HepG2 (cell line): Measurements from ENCODE around the gene RAMP3. TPM values are rescaled to one million over a fixed set of nuclear protein-coding genes. Genes with fewer than 3 reads are reported as not detected.

Experiments
- ATAC-seq: fragments of 200-7000 bp; cut with Tn5 transposase; 3 replicates; pipeline ENCODE4 v1.9.1; 2020; ENCODE audit warnings: mild to moderate bottlenecking, moderate library complexity
- Bru-seq: library from RNA; stranded (reverse); fragments of 400-500 nt; gene quantifications from one replicate; lab custom pipeline; 2021; lab: Mats Ljungman, UMichigan
- BruChase-seq, 2 experiments: library from RNA; stranded (reverse); fragments of 400-500 nt; gene quantifications; one replicate each; lab custom pipeline; 2021; lab: Mats Ljungman, UMichigan
- BruUV-seq: library from RNA; stranded (reverse); fragments of 400-500 nt; replicated peaks from 2 replicates; lab custom pipeline; 2021; lab: Mats Ljungman, UMichigan
- CTCF ChIA-PET: fragments of 300-600 bp; formaldehyde crosslinking; extraction: SDS; loops from one replicate; lab custom pipeline; 2021; ENCODE audit warnings: low total read pairs, inconsistent platforms, low intra/inter-chr PET ratio; lab: Yijun Ruan, JAX
- POLR2A ChIA-PET: fragments of 350-600 bp; sonication (Branson Sonifier 250); formaldehyde crosslinking; loops from one replicate; lab custom pipeline; 2020; ENCODE audit warnings: antibody characterized with exemption, inconsistent platforms; lab: Yijun Ruan, JAX
- DNase-seq: peaks from one replicate; pipeline ENCODE4 v3.0.0-alpha.2; 2015; ENCODE audit warnings: low spot score
- FAIRE-seq: peaks from 3 replicates; lab custom pipeline; 2011; peaks lifted over from hg19 to GRCh38; lab: Jason Lieb, UNC
- H2AFZ ChIP-seq: one replicate; pipeline ENCODE4 v1.6.1; 2011; ENCODE audit warnings: low read length, inconsistent platforms
- H3K27ac ChIP-seq: fragments of 300-600 bp; 3 replicates; pipeline ENCODE4 v1.8.0; 2011; ENCODE audit warnings: mixed run types, mild to moderate bottlenecking, mixed read lengths, low read length, inconsistent platforms; ENCODE audit not compliant: insufficient read depth; ENCODE audit errors: extremely low read length
- H3K27me3 ChIP-seq, 2 experiments: fragments of 200-600 bp in 1 of 2; 2 replicates in 1 of 2; 3 replicates in 1 of 2; pipeline versions ENCODE4 v1.6.0 to v1.8.0; 2011; ENCODE audit warnings: low read length in 2 of 2, mild to moderate bottlenecking in 2 of 2, moderate library complexity in 2 of 2, inconsistent platforms in 1 of 2; ENCODE audit not compliant: insufficient read depth in 2 of 2, control insufficient read depth in 1 of 2
- H3K36me3 ChIP-seq, 2 experiments: fragments of 200-600 bp in 1 of 2; replicated peaks in 1 of 2; 2 replicates in 1 of 2; 3 replicates in 1 of 2; pipeline versions ENCODE4 v1.5.1 to v1.8.0; 2011; ENCODE audit warnings: low read length in 2 of 2, inconsistent platforms in 1 of 2; ENCODE audit not compliant: insufficient read depth in 2 of 2, control insufficient read depth in 1 of 2
- H3K4me1 ChIP-seq: 2 replicates; pipeline ENCODE4 v1.5.1; 2012; ENCODE audit warnings: low read length, inconsistent platforms; ENCODE audit not compliant: insufficient read depth
- H3K4me2 ChIP-seq: 2 replicates; pipeline ENCODE4 v1.6.0; 2011; ENCODE audit warnings: low read depth, low read length, inconsistent platforms
- H3K4me3 ChIP-seq, 3 experiments: fragments of 200-600 bp in 1 of 3; sonication (generic), shearing (Covaris generic) in 1 of 3; replicated peaks in 1 of 3; 2 replicates each; pipeline ENCODE4 v1.5.1; 2011 to 2016; ENCODE audit warnings: low read length in 3 of 3, inconsistent platforms in 2 of 3, low read depth in 2 of 3, mild to moderate bottlenecking in 2 of 3, control low read depth in 1 of 3, mixed read lengths in 1 of 3; ENCODE audit not compliant: insufficient read depth in 1 of 3
- H3K79me2 ChIP-seq: one replicate; pipeline ENCODE4 v1.6.1; 2011; ENCODE audit warnings: low read length, inconsistent platforms; ENCODE audit not compliant: insufficient read depth
- H3K9ac ChIP-seq: 2 replicates; pipeline ENCODE4 v1.6.0; 2011; ENCODE audit warnings: mild to moderate bottlenecking, low read depth, low read length, inconsistent platforms; ENCODE audit not compliant: insufficient read depth
- H3K9me3 ChIP-seq: 2 replicates; pipeline ENCODE4 v1.5.1; 2012; ENCODE audit warnings: mild to moderate bottlenecking, low read length
- H4K20me1 ChIP-seq: 2 replicates; pipeline ENCODE4 v1.6.0; 2011; ENCODE audit warnings: inconsistent platforms, mild to moderate bottlenecking, low read length, moderate library complexity; ENCODE audit not compliant: insufficient read depth
- AKAP8 ChIP-seq: sonication (generic); formaldehyde crosslinking; IDR thresholded peaks from 2 replicates; pipeline ENCODE4 v1.5.1; 2020; ENCODE audit warnings: mild to moderate bottlenecking, missing genetic modification reagents
- HNF4G ChIP-seq, 2 experiments: sonication (generic) in 1 of 2; formaldehyde crosslinking in 1 of 2; IDR thresholded peaks; 2 replicates each; pipeline versions ENCODE4 v1.4.0 to v1.6.1; 2011 to 2020; ENCODE audit warnings: borderline replicate concordance in 2 of 2, low read depth in 2 of 2, mild to moderate bottlenecking in 2 of 2, low read length in 1 of 2, missing genetic modification reagents in 1 of 2, moderate library complexity in 1 of 2
- MAFG ChIP-seq: sonication (generic); formaldehyde crosslinking; IDR thresholded peaks from 2 replicates; pipeline ENCODE4 v1.5.1; 2020; ENCODE audit warnings: mild to moderate bottlenecking, missing genetic modification reagents
- PCBP1 ChIP-seq: fragments of 200-400 bp; formaldehyde crosslinking; IDR thresholded peaks from 2 replicates; pipeline ENCODE4 v1.6.1; 2017; ENCODE audit warnings: mild to moderate bottlenecking, low read depth, low read length, borderline replicate concordance
- SMARCE1 ChIP-seq: fragments of 450-650 bp; IDR thresholded peaks from 2 replicates; pipeline ENCODE4 v1.6.1; 2017; ENCODE audit warnings: borderline replicate concordance
- SUZ12 ChIP-seq: fragments of 150-350 bp; IDR thresholded peaks from 2 replicates; pipeline ENCODE4 v1.6.1; 2014; ENCODE audit warnings: low read depth, low read length
- ZBTB38 ChIP-seq: sonication (generic); formaldehyde crosslinking; IDR thresholded peaks from 2 replicates; pipeline ENCODE4 v1.5.1; 2020; ENCODE audit warnings: mild to moderate bottlenecking, missing genetic modification reagents
- ZFY ChIP-seq: sonication (generic); formaldehyde crosslinking; IDR thresholded peaks from 2 replicates; pipeline ENCODE4 v1.4.0; 2020; ENCODE audit warnings: missing genetic modification reagents
- ZNF124 ChIP-seq: sonication (generic); formaldehyde crosslinking; IDR thresholded peaks from 2 replicates; pipeline ENCODE4 v1.4.0; 2020; ENCODE audit warnings: missing genetic modification reagents
- ZNF3 ChIP-seq: IDR thresholded peaks from 2 replicates; pipeline ENCODE4 v1.7.0; 2017; ENCODE audit warnings: inconsistent platforms
- ZNF550 ChIP-seq: sonication (generic); formaldehyde crosslinking; IDR thresholded peaks from 2 replicates; pipeline ENCODE4 v1.4.0; 2020; ENCODE audit warnings: mild to moderate bottlenecking, missing genetic modification reagents, borderline replicate concordance
- ZNF563 ChIP-seq: sonication (generic); formaldehyde crosslinking; IDR thresholded peaks from 2 replicates; pipeline ENCODE4 v1.8.0; 2022; ENCODE audit warnings: mild to moderate bottlenecking, moderate library complexity, missing genetic modification reagents
- ZNF609 ChIP-seq: sonication (generic); formaldehyde crosslinking; IDR thresholded peaks from 2 replicates; pipeline ENCODE4 v1.4.0; 2020; ENCODE audit warnings: mild to moderate bottlenecking, missing genetic modification reagents, borderline replicate concordance
- ZNF629 ChIP-seq: sonication (generic); formaldehyde crosslinking; conservative IDR thresholded peaks from 2 replicates; pipeline ENCODE4 v1.5.0; 2020; ENCODE audit warnings: missing genetic modification reagents
- ZNF777 ChIP-seq: sonication (generic); formaldehyde crosslinking; IDR thresholded peaks from 2 replicates; pipeline ENCODE4 v1.4.0; 2020; ENCODE audit warnings: missing genetic modification reagents
- WGBS: methylation state at CpG from one replicate; pipeline ENCODE4 v1.1.6; 2017; ENCODE audit warnings: low lambda C conversion rate; 5-methylcytosine and 5-hydroxymethylcytosine counted together
- in situ Hi-C: cut with HindIII; loops from 2 replicates; pipeline ENCODE4 v1.10.0; 2017; ENCODE audit warnings: low pct_unique_long_range_greater_than_20kb; ENCODE audit not compliant: extremely low pct_ligation_motif_present
- intact Hi-C: fragments of 100-400 bp; cut with micrococcal nuclease; formaldehyde crosslinking; loops from one replicate; pipeline ENCODE4 v1.10.0; 2022; ENCODE audit not compliant: unreplicated experiment
- long read RNA-seq, 2 experiments: library from RNA in 1 of 2; library from polyadenylated mRNA in 1 of 2; stranded (forward) in 1 of 2; unstranded in 1 of 2; transcript quantifications; one replicate each; pipeline ENCODE4 v2.0.0, GENCODE V29; 2019 to 2022
- polyA minus RNA-seq, 3 experiments: library from RNA; depleted of rRNA, polyadenylated mRNA; stranded (reverse); fragments of >200 nt; gene quantifications; 2 replicates each; pipeline ENCODE4 v1.2.3, GENCODE V29; 2011; ENCODE audit warnings: low replicate concordance in 1 of 3
- polyA plus RNA-seq, 8 experiments: library from polyadenylated mRNA; depleted of rRNA in 3 of 8; stranded (reverse) in 7 of 8; unstranded in 1 of 8; fragments of >200 nt; fragmentation: Illumina TruSeq in 4 of 8; extraction: Trizol in 4 of 8; gene quantifications; 2 replicates each; pipeline versions ENCODE4 v1.2.1 to v1.2.3, GENCODE V29; 2011 to 2016; ENCODE audit warnings: low read depth in 4 of 8, missing spikeins in 1 of 8, mixed read lengths in 1 of 8; ENCODE audit not compliant: insufficient read depth in 1 of 8
- total RNA-seq, 5 experiments: library from RNA; depleted of rRNA; stranded (reverse); fragments of >200 nt; fragmentation: Illumina TruSeq; extraction: Trizol; gene quantifications; 2 replicates each; pipeline ENCODE4 v1.2.3, GENCODE V29; 2016; ENCODE audit warnings: low read depth in 1 of 5

Gene RAMP3
- not detected in 2 replicates for total RNA-seq (2016; rRNA removed; fragmentation: Illumina TruSeq; extraction: Trizol)
- not detected in 2 replicates for total RNA-seq (2016; cell fraction: cytosol; rRNA removed; fragmentation: Illumina TruSeq; extraction: Trizol; ENCODE audit: low read depth)
- total RNA-seq (2016; cell fraction: insoluble cytoplasmic fraction; rRNA removed; fragmentation: Illumina TruSeq; extraction: Trizol): not detected in 2 replicates
- total RNA-seq (2016; cell fraction: membrane; rRNA removed; fragmentation: Illumina TruSeq; extraction: Trizol): not detected in 2 replicates
- total RNA-seq (2016; cell fraction: nucleus; rRNA removed; fragmentation: Illumina TruSeq; extraction: Trizol): not detected in 2 replicates
- polyA plus RNA-seq (2011; rRNA removed): not detected in 2 replicates
- not detected in 2 replicates for polyA plus RNA-seq (2011; cell fraction: cytosol; rRNA removed)
- polyA plus RNA-seq (2011; cell fraction: nucleus; rRNA removed): not detected in 2 replicates
- polyA plus RNA-seq (2012): not detected in 2 replicates
- not detected in 2 replicates for polyA plus RNA-seq (2016; cell fraction: cytosol; fragmentation: Illumina TruSeq; extraction: Trizol; ENCODE audit: low read depth)
- polyA plus RNA-seq (2016; cell fraction: insoluble cytoplasmic fraction; fragmentation: Illumina TruSeq; extraction: Trizol; ENCODE audit: low read depth): not detected in 2 replicates
- not detected in 2 replicates for polyA plus RNA-seq (2016; cell fraction: membrane; fragmentation: Illumina TruSeq; extraction: Trizol; ENCODE audit: low read depth)
- polyA plus RNA-seq (2016; cell fraction: nucleus; fragmentation: Illumina TruSeq; extraction: Trizol; ENCODE audit: insufficient read depth, low read depth): not detected in 2 replicates
- not detected in 2 replicates for polyA minus RNA-seq (2011; rRNA and poly(A)+ RNA removed; ENCODE audit: low replicate concordance)
- not detected in 2 replicates for polyA minus RNA-seq (2011; cell fraction: cytosol; rRNA and poly(A)+ RNA removed)
- polyA minus RNA-seq (2011; cell fraction: nucleus; rRNA and poly(A)+ RNA removed): not detected in 2 replicates
- percentile 4 among the genes with signal in this experiment for Bru-seq, nascent RNA
- not detected for BruChase-seq, experiment 1, labeled RNA remaining after a 6-hour chase
- not detected for BruChase-seq, experiment 2, labeled RNA remaining after a 2-hour chase
- long read RNA-seq, experiment 1: 0 reads
- long read RNA-seq, experiment 2: 0 reads

- Histone ChIP-seq H3K4me1 (no peaks in the 10 kb centered on the region), H4K20me1 (no peaks in the 10 kb centered on the region), H3K9me3 (no peaks in the 10 kb centered on the region)
- FAIRE-seq (no peak), DNase-seq (no peak)
- no TSS peak for BruUV-seq
- 23% methylated on average over 7 of the region's 56 CpGs for WGBS
- intact Hi-C loops: loop anchor here (10.0 kb wide), 1 partner anchor 427 kb away; no protein-coding TSS in a partner anchor
- no peak for TF ChIP-seq AKAP8
- no peak for TF ChIP-seq SMARCE1
- TF ChIP-seq ZNF550 (CRISPR knock-in tag): no peak
- no peak for TF ChIP-seq ZNF777 (CRISPR knock-in tag)
- no peak for TF ChIP-seq ZNF609 (CRISPR knock-in tag)
- TF ChIP-seq SUZ12: no peak
- TF ChIP-seq ZNF629 (CRISPR knock-in tag): no peak
- no peak for TF ChIP-seq ZFY
- TF ChIP-seq HNF4G (IDR thresholded peaks at IDR 0.05; ENCODE audit: borderline replicate concordance, low read depth, low read length): no peak
- TF ChIP-seq HNF4G (CRISPR knock-in tag; IDR thresholded peaks at IDR 0.05; ENCODE audit: borderline replicate concordance, low read depth): no peak
- TF ChIP-seq ZNF3 (CRISPR knock-in tag): no peak
- no peak for TF ChIP-seq ZNF563 (CRISPR knock-in tag)
- no peak for TF ChIP-seq MAFG (CRISPR knock-in tag)
- no peak for TF ChIP-seq PCBP1
- no peak for TF ChIP-seq ZNF124 (CRISPR knock-in tag)
- TF ChIP-seq ZBTB38 (CRISPR knock-in tag): no peak
- TF ChIP-seq, all 625 proteins: peak for 0
- no peak within 1 kb of the TSS for H3K4me2 ChIP-seq
- no peaks in the 10 kb centered on the region for H3K79me2 ChIP-seq
- peaks cover 7 to 57% of the 10 kb centered on the region in 2 experiments; a peak in 4 of 5 replicates for H3K27me3 ChIP-seq
- ATAC-seq: no peak
- H3K27ac ChIP-seq: no peak within 1 kb of the TSS
- no peak within 1 kb of the TSS for H3K4me3 ChIP-seq
- no peak within 1 kb of the TSS for H2AFZ ChIP-seq
- no peak within 1 kb of the TSS for H3K9ac ChIP-seq
- no peaks in the 10 kb centered on the region for H3K36me3 ChIP-seq
- in situ Hi-C loops: loop anchor here (25.0 kb wide), 1 partner anchor 429 kb away; no protein-coding TSS in a partner anchor
- ChIA-PET CTCF (no interaction called here), POLR2A (no interaction called here)
Measured at GRCh38 chr7:45157653-45158401, at the start of gene RAMP3. RAMP3 (plus strand) TSS chr7:45157791; CDS start chr7:45157829, 38 bp downstream.
